Measurements from ENCODE around the gene CD247. TPM values are rescaled to one million over a fixed set of nuclear protein-coding genes. Genes with fewer than 3 reads are reported as not detected.

CD247 gene
- polyA plus RNA-seq, 1 of the 3 experiments (the other 2 are of a cell fraction), result 0.08 TPM

- CTCF ChIA-PET, result interaction anchor here (0.6 to 1.8 kb wide), 6 partner anchors 8 to 164 kb away, joined by 3 to 9 read pairs (median 4); no protein-coding TSS in a partner anchor
- Histone ChIP-seq H3K9me3 (peaks cover 4% of the 10 kb centered on the region; the same call in 1 of the 2 replicates), H3K4me1 (ENCODE audit: control insufficient read depth in 1 of 2, insufficient read depth in 2 of 2, low read depth in 1 of 2, low read length in 1 of 2) (no peaks in the 10 kb centered on the region; a peak in 1 of 4 replicates), H4K20me1 (ENCODE audit: insufficient read depth) (no peaks in the 10 kb centered on the region), H3K36me3 (replicated peaks in 1 of 2; ENCODE audit: control insufficient read depth in 1 of 2, insufficient read depth in 2 of 2, low read length in 1 of 2) (no peaks in the 10 kb centered on the region), H3K9me2 (no peaks in the 10 kb centered on the region), H3K4me3 (ENCODE audit: low read depth in 2 of 2, low read length in 1 of 2) (no peak overlapping the region), H3K27me3 (ENCODE audit: insufficient read depth) (no peaks in the 10 kb centered on the region; the same call in 1 of the 2 replicates), H3F3A (replicated peaks; ENCODE audit: insufficient read depth) (no peaks in the 10 kb centered on the region), H3K79me2 (ENCODE audit: insufficient read depth) (no peaks in the 10 kb centered on the region), H3K9ac (no peak overlapping the region), H3K27ac (ENCODE audit: low read depth in 2 of 2, low read length in 1 of 2) (no peak overlapping the region), H3K4me2 (no peak overlapping the region), H2AFZ (ENCODE audit: low read depth) (no peak overlapping the region)
- DNase-seq, result no peak
- TF ChIP-seq CTCF (IDR thresholded peaks at IDR 0.05), result no peak
- TF ChIP-seq GABPA (IDR thresholded peaks at IDR 0.05; ENCODE audit: low read depth), result no peak
- TF ChIP-seq IRF3 (IDR thresholded peaks at IDR 0.05; ENCODE audit: low read depth, low read length), result no peak
- TF ChIP-seq POLR2AphosphoS5 (IDR thresholded peaks at IDR 0.05; ENCODE audit: low read depth, low read length), result no peak
- no peak for TF ChIP-seq CHD2 (IDR thresholded peaks at IDR 0.05; ENCODE audit: low read length, partially characterized antibody)
- no peak for TF ChIP-seq USF1 (IDR thresholded peaks at IDR 0.05; ENCODE audit: borderline replicate concordance, low read depth)
- TF ChIP-seq YY1 (IDR thresholded peaks at IDR 0.05; ENCODE audit: low read depth), result no peak
- TF ChIP-seq NFIC (IDR thresholded peaks at IDR 0.05; ENCODE audit: borderline replicate concordance), result no peak
- no peak for TF ChIP-seq MEF2A (IDR thresholded peaks at IDR 0.05; ENCODE audit: borderline replicate concordance, low read depth)
- no peak for TF ChIP-seq USF2 (IDR thresholded peaks at IDR 0.05; ENCODE audit: borderline replicate concordance, low read depth, low read length)
- no peak for TF ChIP-seq RCOR1 (IDR thresholded peaks at IDR 0.05; ENCODE audit: low read length)
- TF ChIP-seq RAD21 (IDR thresholded peaks at IDR 0.05; ENCODE audit: low read length), result no peak
- TF ChIP-seq FOXM1 (IDR thresholded peaks at IDR 0.05; ENCODE audit: low read depth), result no peak
- 78% methylated on average over 8 of the region's 8 CpGs for WGBS (ENCODE audit: low lambda C conversion rate)
- POLR2A ChIA-PET, result interaction anchor here (1.0 kb wide), 1 partner anchor 58 kb away, joined by 3 read pairs; no protein-coding TSS in a partner anchor
These were observed 86.2 kb downstream of the CD247 start for GRCh38 chr1:167431909-167432650.

Measured in SK-N-SH (cell line).